Eye (tissue), 1 donor: Measurements from ENCODE around the gene TAS2R50.
A peak's percentile ranks its signal among the peaks of the same experiment; 100 is the strongest.
"Not testable (repeated sequence)": the region's sequence is repeated elsewhere in the genome, so short reads cannot be mapped to it uniquely, and the experiment has no call there.

ENCODE experiments used
- DNase-seq: peaks from one replicate; pipeline ENCODE4 v3.0.0-alpha.2; 2015

Gene TAS2R50

GRCh38 chr12:10986812-10987211 lies at the start of gene TAS2R50:
Gene TAS2R50, minus strand, starts transcription at chr12:10986912. Its CDS starts 52 bp downstream, at chr12:10986860.
- DNase-seq = no peak

- not testable (repeated sequence) for DNase-seq
These were observed 47.2 kb upstream of the TAS2R50 start for GRCh38 chr12:11033959-11034358.

- no peak for DNase-seq
These were observed 44.6 kb upstream of the TAS2R50 start, which contains the start of gene TAS2R31 for GRCh38 chr12:11031307-11031706. Gene TAS2R31, minus strand, starts transcription at chr12:11031407. Its CDS starts 72 bp downstream, at chr12:11031335.

GRCh38 chr12:11026118-11026517 lies 39.4 kb upstream of the TAS2R50 start:
- no peak for DNase-seq

- DNase-seq = no peak
These were observed 36.7 kb upstream of the TAS2R50 start for GRCh38 chr12:11023387-11023786.

GRCh38 chr12:11022520-11022919 lies 35.8 kb upstream of the TAS2R50 start, which contains the start of gene TAS2R19:
Gene TAS2R19, minus strand, starts transcription at chr12:11022620. Its CDS starts 49 bp downstream, at chr12:11022571.
- no peak for DNase-seq

GRCh38 chr12:11016937-11017336 lies 30.2 kb upstream of the TAS2R50 start:
- DNase-seq = no peak

- no peak for DNase-seq
These were observed 29.2 kb upstream of the TAS2R50 start for GRCh38 chr12:11015775-11016430.

GRCh38 chr12:11014234-11014633 lies 27.5 kb upstream of the TAS2R50 start:
- no peak for DNase-seq

- no peak for DNase-seq
These were observed 20.9 kb upstream of the TAS2R50 start for GRCh38 chr12:11007608-11008007.

GRCh38 chr12:10998204-10998603 lies 11.5 kb upstream of the TAS2R50 start, which contains the start of gene TAS2R20:
Gene TAS2R20, minus strand, starts transcription at chr12:10998304. Its CDS starts 429 bp downstream, at chr12:10997875.
- DNase-seq = no peak

GRCh38 chr12:10994307-10994706 lies 7.6 kb upstream of the TAS2R50 start:
- no peak for DNase-seq

GRCh38 chr12:10989107-10989506 lies 2.4 kb upstream of the TAS2R50 start:
- DNase-seq = no peak

- no peak for DNase-seq
These were observed 4.5 kb downstream of the TAS2R50 start for GRCh38 chr12:10982244-10982643.

GRCh38 chr12:10974965-10975364 lies 11.7 kb downstream of the TAS2R50 start:
- no peak for DNase-seq

- DNase-seq = no peak
These were observed 17.8 kb downstream of the TAS2R50 start for GRCh38 chr12:10968765-10969456.

- peak; percentile 16 for DNase-seq
These were observed 19.3 kb downstream of the TAS2R50 start for GRCh38 chr12:10967409-10967808.

GRCh38 chr12:10966314-10966713 lies 20.4 kb downstream of the TAS2R50 start:
- DNase-seq = no peak

GRCh38 chr12:10965476-10965875 lies 21.2 kb downstream of the TAS2R50 start:
- no peak for DNase-seq

GRCh38 chr12:10960211-10960610 lies 26.5 kb downstream of the TAS2R50 start:
- no peak for DNase-seq

- DNase-seq = no peak
These were observed 26.9 kb downstream of the TAS2R50 start for GRCh38 chr12:10959804-10960203.

GRCh38 chr12:10957741-10958140 lies 29.0 kb downstream of the TAS2R50 start:
- DNase-seq = no peak

- DNase-seq = no peak
These were observed 30.6 kb downstream of the TAS2R50 start for GRCh38 chr12:10956085-10956484.

- no peak for DNase-seq
These were observed 34.1 kb downstream of the TAS2R50 start for GRCh38 chr12:10952645-10953044.
